Panc1 (cell line): ENCODE data around the gene PRKAG2. TPM values are rescaled to one million over a fixed set of nuclear protein-coding genes. Genes with fewer than 3 reads are reported as not detected.

Experiments
- ATAC-seq: fragments of 200-7000 bp; cut with Tn5 transposase; 2 replicates; pipeline ENCODE4 v1.9.1; 2020; ENCODE audit warnings: mild to moderate bottlenecking, moderate library complexity
- BruUV-seq: library from RNA; stranded (reverse); fragments of 400-500 nt; replicated peaks from 2 replicates; lab custom pipeline; 2021; lab: Mats Ljungman, UMichigan
- CTCF ChIA-PET: fragments of 300-600 bp; sonication (Branson Sonifier 250); formaldehyde crosslinking; loops from one replicate; lab custom pipeline; 2022; ENCODE audit warnings: antibody characterized with exemption; lab: Charles Lee
- POLR2A ChIA-PET: fragments of 300-600 bp; sonication (Branson Sonifier 250); formaldehyde crosslinking; loops from one replicate; lab custom pipeline; 2022; ENCODE audit warnings: antibody characterized with exemption; lab: Charles Lee
- DNase-seq: peaks from one replicate; pipeline ENCODE4 v3.0.0-alpha.2; 2010; ENCODE audit warnings: low read depth, low spot score
- H3K27ac ChIP-seq: 2 replicates; pipeline ENCODE4 v1.5.1; 2011; ENCODE audit warnings: mild to moderate bottlenecking, low read length, inconsistent platforms
- H3K27me3 ChIP-seq: fragments of 200-500 bp; sonication (Bioruptor generic); 2 replicates; pipeline ENCODE4 v1.6.0; 2014; ENCODE audit warnings: low read length, inconsistent platforms; ENCODE audit not compliant: control insufficient read depth, insufficient read depth
- H3K36me3 ChIP-seq: fragments of 200-500 bp; sonication (Bioruptor generic); 2 replicates; pipeline ENCODE4 v1.5.1; 2014; ENCODE audit warnings: inconsistent platforms, mild to moderate bottlenecking, low read length, moderate library complexity; ENCODE audit not compliant: control insufficient read depth, insufficient read depth
- H3K4me1 ChIP-seq: 2 replicates; pipeline ENCODE4 v1.5.1; 2011; ENCODE audit warnings: inconsistent platforms, mild to moderate bottlenecking, low read length, moderate library complexity; ENCODE audit not compliant: control insufficient read depth, insufficient read depth
- H3K4me3 ChIP-seq, 2 experiments: 2 replicates each; pipeline ENCODE4 v1.5.1; 2011 to 2012; ENCODE audit warnings: low read depth in 2 of 2, low read length in 2 of 2, mild to moderate bottlenecking in 2 of 2, inconsistent platforms in 1 of 2, moderate library complexity in 1 of 2
- H3K9me3 ChIP-seq: fragments of 200-500 bp; sonication (Bioruptor generic); 2 replicates; pipeline ENCODE4 v1.5.1; 2014; ENCODE audit warnings: low read depth, mild to moderate bottlenecking, inconsistent platforms, low read length, moderate library complexity; ENCODE audit not compliant: control insufficient read depth, insufficient read depth
- POLR2AphosphoS5 ChIP-seq: IDR thresholded peaks from 2 replicates; pipeline ENCODE4 v1.6.1; 2012; ENCODE audit warnings: mild to moderate bottlenecking, low read depth, low read length, moderate library complexity
- SIN3A ChIP-seq: IDR thresholded peaks from 2 replicates; pipeline ENCODE4 v1.6.1; 2012; ENCODE audit warnings: low read depth, mild to moderate bottlenecking, low read length, moderate library complexity, borderline replicate concordance; ENCODE audit not compliant: insufficient read depth
- TCF7L2 ChIP-seq: IDR thresholded peaks from 2 replicates; pipeline ENCODE4 v1.6.1; 2011; ENCODE audit warnings: mild to moderate bottlenecking, low read depth, low read length, inconsistent platforms
- in situ Hi-C: cut with HindIII; loops from 2 replicates; pipeline ENCODE4 v1.10.0; 2016; ENCODE audit warnings: low sequenced_read_pairs, low pct_unique_long_range_greater_than_20kb
- intact Hi-C: fragments of 100-400 bp; cut with micrococcal nuclease; formaldehyde crosslinking; loops from one replicate; pipeline ENCODE4 v1.10.0; 2022; ENCODE audit not compliant: unreplicated experiment
- total RNA-seq: library from RNA; stranded (reverse); gene quantifications from one replicate; pipeline ENCODE4 v1.2.1, GENCODE V29; 2021; ENCODE audit not compliant: unreplicated experiment
- TF ChIP-seq, protein P1 (sequence below), 2 experiments: IDR thresholded peaks; 2 replicates each; pipeline ENCODE4 v1.6.1; 2011 to 2012; ENCODE audit warnings: low read depth in 2 of 2, control low read depth in 1 of 2, low read length in 1 of 2, mild to moderate bottlenecking in 1 of 2, moderate library complexity in 1 of 2; ENCODE audit not compliant: insufficient read depth in 1 of 2
- TF ChIP-seq, protein P2 (sequence below): fragments of 450-650 bp; IDR thresholded peaks from 2 replicates; pipeline ENCODE4 v1.5.1; 2017; ENCODE audit warnings: mild to moderate bottlenecking

The PRKAG2 gene
- total RNA-seq, 1 experiment from 2014 or later, result 71.6 TPM

DNA sequence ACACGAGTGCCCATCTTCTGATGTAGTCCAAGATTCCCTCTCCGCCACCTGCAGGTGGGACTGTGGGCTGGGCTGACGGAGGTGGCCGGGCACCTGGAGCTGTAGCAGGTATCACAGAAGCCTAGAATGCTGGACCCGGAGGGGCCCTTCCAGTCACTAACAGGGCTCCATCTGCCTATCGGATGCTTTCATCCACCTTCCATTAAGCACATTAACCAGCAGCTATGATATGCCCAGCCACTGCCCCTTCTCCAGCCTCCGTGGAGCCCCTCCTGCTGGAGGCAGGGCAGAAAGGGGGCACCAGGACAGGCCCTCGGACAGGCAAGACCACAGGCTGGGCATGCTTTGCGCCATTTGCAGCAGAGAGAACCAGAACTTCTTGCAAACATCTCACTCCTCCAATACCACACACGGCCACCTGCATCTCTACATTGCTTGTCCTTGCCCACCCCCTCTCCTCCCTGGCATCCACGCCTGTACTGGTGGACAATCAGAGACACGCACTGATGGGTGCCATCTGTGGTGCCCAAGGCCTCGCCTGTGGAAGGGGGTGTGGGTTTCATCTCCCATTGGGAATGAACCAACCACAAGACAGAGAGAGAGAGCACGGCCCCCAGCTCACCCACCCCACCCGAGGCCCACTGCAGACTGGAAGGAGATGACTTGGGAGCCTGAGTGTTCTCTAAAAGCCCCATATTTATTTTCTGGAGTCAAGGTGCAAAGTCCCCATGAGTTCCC lies 16.8 kb downstream of the PRKAG2 start:
- intact Hi-C loops (no loop called here), in situ Hi-C loops (no loop called here)
- DNase-seq (no peak), ATAC-seq (no peak)
- TF ChIP-seq, protein P1, sequence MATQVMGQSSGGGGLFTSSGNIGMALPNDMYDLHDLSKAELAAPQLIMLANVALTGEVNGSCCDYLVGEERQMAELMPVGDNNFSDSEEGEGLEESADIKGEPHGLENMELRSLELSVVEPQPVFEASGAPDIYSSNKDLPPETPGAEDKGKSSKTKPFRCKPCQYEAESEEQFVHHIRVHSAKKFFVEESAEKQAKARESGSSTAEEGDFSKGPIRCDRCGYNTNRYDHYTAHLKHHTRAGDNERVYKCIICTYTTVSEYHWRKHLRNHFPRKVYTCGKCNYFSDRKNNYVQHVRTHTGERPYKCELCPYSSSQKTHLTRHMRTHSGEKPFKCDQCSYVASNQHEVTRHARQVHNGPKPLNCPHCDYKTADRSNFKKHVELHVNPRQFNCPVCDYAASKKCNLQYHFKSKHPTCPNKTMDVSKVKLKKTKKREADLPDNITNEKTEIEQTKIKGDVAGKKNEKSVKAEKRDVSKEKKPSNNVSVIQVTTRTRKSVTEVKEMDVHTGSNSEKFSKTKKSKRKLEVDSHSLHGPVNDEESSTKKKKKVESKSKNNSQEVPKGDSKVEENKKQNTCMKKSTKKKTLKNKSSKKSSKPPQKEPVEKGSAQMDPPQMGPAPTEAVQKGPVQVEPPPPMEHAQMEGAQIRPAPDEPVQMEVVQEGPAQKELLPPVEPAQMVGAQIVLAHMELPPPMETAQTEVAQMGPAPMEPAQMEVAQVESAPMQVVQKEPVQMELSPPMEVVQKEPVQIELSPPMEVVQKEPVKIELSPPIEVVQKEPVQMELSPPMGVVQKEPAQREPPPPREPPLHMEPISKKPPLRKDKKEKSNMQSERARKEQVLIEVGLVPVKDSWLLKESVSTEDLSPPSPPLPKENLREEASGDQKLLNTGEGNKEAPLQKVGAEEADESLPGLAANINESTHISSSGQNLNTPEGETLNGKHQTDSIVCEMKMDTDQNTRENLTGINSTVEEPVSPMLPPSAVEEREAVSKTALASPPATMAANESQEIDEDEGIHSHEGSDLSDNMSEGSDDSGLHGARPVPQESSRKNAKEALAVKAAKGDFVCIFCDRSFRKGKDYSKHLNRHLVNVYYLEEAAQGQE (IDR thresholded peaks at IDR 0.05; ENCODE audit: insufficient read depth in 1 of 2, low read depth in 2 of 2, low read length in 1 of 2), result no peak
- TF ChIP-seq TCF7L2 (no peak), SIN3A (no peak), POLR2AphosphoS5 (no peak)
- TF ChIP-seq, protein P2, sequence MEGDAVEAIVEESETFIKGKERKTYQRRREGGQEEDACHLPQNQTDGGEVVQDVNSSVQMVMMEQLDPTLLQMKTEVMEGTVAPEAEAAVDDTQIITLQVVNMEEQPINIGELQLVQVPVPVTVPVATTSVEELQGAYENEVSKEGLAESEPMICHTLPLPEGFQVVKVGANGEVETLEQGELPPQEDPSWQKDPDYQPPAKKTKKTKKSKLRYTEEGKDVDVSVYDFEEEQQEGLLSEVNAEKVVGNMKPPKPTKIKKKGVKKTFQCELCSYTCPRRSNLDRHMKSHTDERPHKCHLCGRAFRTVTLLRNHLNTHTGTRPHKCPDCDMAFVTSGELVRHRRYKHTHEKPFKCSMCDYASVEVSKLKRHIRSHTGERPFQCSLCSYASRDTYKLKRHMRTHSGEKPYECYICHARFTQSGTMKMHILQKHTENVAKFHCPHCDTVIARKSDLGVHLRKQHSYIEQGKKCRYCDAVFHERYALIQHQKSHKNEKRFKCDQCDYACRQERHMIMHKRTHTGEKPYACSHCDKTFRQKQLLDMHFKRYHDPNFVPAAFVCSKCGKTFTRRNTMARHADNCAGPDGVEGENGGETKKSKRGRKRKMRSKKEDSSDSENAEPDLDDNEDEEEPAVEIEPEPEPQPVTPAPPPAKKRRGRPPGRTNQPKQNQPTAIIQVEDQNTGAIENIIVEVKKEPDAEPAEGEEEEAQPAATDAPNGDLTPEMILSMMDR, result no peak
- BruUV-seq, result no TSS peak
- Histone ChIP-seq H3K27ac (no peak overlapping the region), H3K36me3 (no peaks in the 10 kb centered on the region), H3K4me1 (no peaks in the 10 kb centered on the region), H3K4me3 (no peak overlapping the region), H3K9me3 (no peaks in the 10 kb centered on the region), H3K27me3 (no peaks in the 10 kb centered on the region)
- POLR2A ChIA-PET, result no interaction called here
- CTCF ChIA-PET, result interaction anchor here (0.5 kb wide), 1 partner anchor 215 kb away, joined by 3 read pairs; no protein-coding TSS in a partner anchor

DNA sequence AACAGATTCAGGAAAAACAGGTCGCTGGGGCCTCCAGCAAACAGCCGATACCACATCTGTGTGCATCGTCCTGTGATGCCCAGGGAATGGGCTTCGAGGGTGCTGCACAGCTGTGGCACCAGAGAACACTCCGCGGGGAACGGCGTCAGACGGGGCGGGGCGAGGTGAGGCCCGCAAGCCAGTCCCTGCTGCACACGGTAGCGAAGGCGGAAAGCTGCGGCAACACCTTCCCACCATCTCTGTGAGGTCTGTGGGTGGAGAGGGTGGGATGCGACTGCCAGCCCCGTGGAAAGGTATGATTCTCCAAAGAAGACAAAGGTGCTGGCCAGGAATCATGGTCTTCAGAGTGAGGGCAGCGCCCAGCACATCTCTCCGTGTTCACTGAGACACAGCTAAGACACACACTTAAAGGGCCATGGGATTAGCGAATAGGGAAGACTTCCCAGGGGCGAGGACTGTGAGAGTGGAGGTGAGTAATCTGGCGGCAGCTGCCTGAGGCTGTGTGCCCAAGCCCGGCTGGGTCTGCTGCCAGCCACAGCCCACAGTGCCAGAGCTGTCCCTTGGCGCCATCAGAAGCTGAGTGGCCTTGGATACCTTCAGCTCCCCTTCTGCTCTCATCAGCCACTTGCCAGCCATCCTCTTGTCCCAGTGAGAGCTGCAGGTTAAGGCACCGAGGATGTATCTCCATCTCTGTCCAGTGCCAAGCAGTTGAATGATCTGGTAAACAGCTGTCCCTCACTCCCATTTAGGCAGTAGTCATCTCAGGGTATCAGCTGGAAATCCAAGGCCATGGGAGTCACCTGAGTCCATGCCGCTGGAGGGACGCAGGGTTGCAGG lies 17.6 kb downstream of the PRKAG2 start:
- intact Hi-C loops, result no loop called here
- TF ChIP-seq POLR2AphosphoS5 (no peak), SIN3A (no peak), TCF7L2 (no peak)
- TF ChIP-seq, protein P2, result no peak
- TF ChIP-seq, protein P1 (IDR thresholded peaks at IDR 0.05; ENCODE audit: insufficient read depth in 1 of 2, low read depth in 2 of 2, low read length in 1 of 2), result no peak
- H3K4me1 ChIP-seq, result peaks cover 4% of the 10 kb centered on the region; the same call in 1 of the 2 replicates
- no TSS peak for BruUV-seq
- in situ Hi-C loops, result no loop called here
- H3K36me3 ChIP-seq, result no peaks in the 10 kb centered on the region
- no peaks in the 10 kb centered on the region for H3K9me3 ChIP-seq
- no peak overlapping the region for H3K27ac ChIP-seq
- ChIA-PET CTCF (no interaction called here), POLR2A (no interaction called here)
- no peak overlapping the region for H3K4me3 ChIP-seq
- H3K27me3 ChIP-seq, result no peaks in the 10 kb centered on the region
- DNase-seq (no peak), ATAC-seq (no peak)
